Measurements from ENCODE around the gene TTC9B. TPM values are rescaled to one million over a fixed set of nuclear protein-coding genes. Genes with fewer than 3 reads are reported as not detected.

Gene TTC9B
- total RNA-seq, 1 experiment from 2014 or later, result 0.59 TPM

GRCh38 chr19:40228346-40228745, 10.2 kb upstream of the TTC9B start:
- intact Hi-C loops (cut with micrococcal nuclease; ENCODE audit: unreplicated experiment), result no loop called here
- Histone ChIP-seq H2AFZ (no peak overlapping the region), H3K27ac (no peak overlapping the region), H3K9me2 (ENCODE audit: insufficient read depth) (no peaks in the 10 kb centered on the region), H3K79me2 (ENCODE audit: low read depth) (no peaks in the 10 kb centered on the region), H3K36me3 (ENCODE audit: low read depth) (no peaks in the 10 kb centered on the region), H3K9me3 (ENCODE audit: insufficient read depth, low read depth) (no peaks in the 10 kb centered on the region), H3K4me1 (replicated peaks; ENCODE audit: insufficient read depth) (no peaks in the 10 kb centered on the region; the same call in 1 of the 2 replicates), H3K4me2 (no peak overlapping the region), H3K27me3 (ENCODE audit: insufficient read depth, low read depth) (no peaks in the 10 kb centered on the region), H4K20me1 (ENCODE audit: insufficient read depth) (no peaks in the 10 kb centered on the region), H3F3A (ENCODE audit: insufficient read depth, low read depth) (peaks cover 17% of the 10 kb centered on the region; the same call in 1 of the 2 replicates), H3K4me3 (no peak overlapping the region)
- TF ChIP-seq CTCF (conservative IDR thresholded peaks at IDR 0.05) (no peak), EZH2 (IDR thresholded peaks at IDR 0.05; ENCODE audit: low read depth) (no peak)
- ChIA-PET POLR2A (ENCODE audit: unreplicated experiment) (no interaction called here), CTCF (interaction anchor here (0.7 kb wide), 1 partner anchor 321 kb away, joined by 4 read pairs; no protein-coding TSS in a partner anchor)
- DNase-seq, result no peak
- BruUV-seq (replicated peaks), result no TSS peak

- Histone ChIP-seq H4K20me1 (ENCODE audit: insufficient read depth) (no peaks in the 10 kb centered on the region), H3K36me3 (ENCODE audit: low read depth) (no peaks in the 10 kb centered on the region), H2AFZ (no peak overlapping the region), H3K27me3 (ENCODE audit: insufficient read depth, low read depth) (no peaks in the 10 kb centered on the region), H3K9me2 (ENCODE audit: insufficient read depth) (no peaks in the 10 kb centered on the region), H3K27ac (no peak overlapping the region), H3K9me3 (ENCODE audit: insufficient read depth, low read depth) (no peaks in the 10 kb centered on the region), H3F3A (ENCODE audit: insufficient read depth, low read depth) (peaks cover 17% of the 10 kb centered on the region; the same call in 1 of the 2 replicates), H3K79me2 (ENCODE audit: low read depth) (no peaks in the 10 kb centered on the region), H3K4me2 (no peak overlapping the region), H3K4me1 (replicated peaks; ENCODE audit: insufficient read depth) (no peaks in the 10 kb centered on the region; the same call in 1 of the 2 replicates), H3K4me3 (no peak overlapping the region)
- no TSS peak for BruUV-seq (replicated peaks)
- intact Hi-C loops (cut with micrococcal nuclease; ENCODE audit: unreplicated experiment), result no loop called here
- ChIA-PET CTCF (no interaction called here), POLR2A (ENCODE audit: unreplicated experiment) (no interaction called here)
- no peak for DNase-seq
- no peak for TF ChIP-seq CTCF (conservative IDR thresholded peaks at IDR 0.05)
- TF ChIP-seq EZH2 (IDR thresholded peaks at IDR 0.05; ENCODE audit: low read depth), result no peak
Observed at GRCh38 chr19:40225440-40226305, 7.5 kb upstream of the TTC9B start.

GRCh38 chr19:40224342-40225150, 6.4 kb upstream of the TTC9B start:
- no TSS peak for BruUV-seq (replicated peaks)
- TF ChIP-seq EZH2 (IDR thresholded peaks at IDR 0.05; ENCODE audit: low read depth), result no peak
- H3K36me3 ChIP-seq (ENCODE audit: low read depth), result no peaks in the 10 kb centered on the region
- H3K4me1 ChIP-seq (replicated peaks; ENCODE audit: insufficient read depth), result peaks cover 8% of the 10 kb centered on the region
- H4K20me1 ChIP-seq (ENCODE audit: insufficient read depth), result no peaks in the 10 kb centered on the region
- no peak overlapping the region for H3K4me2 ChIP-seq
- H3F3A ChIP-seq (ENCODE audit: insufficient read depth, low read depth), result peaks cover 12% of the 10 kb centered on the region; the same call in 1 of the 2 replicates
- CTCF ChIA-PET, result interaction anchor here (1.4 kb wide), 1 partner anchor 84 kb away, joined by 4 read pairs; no protein-coding TSS in a partner anchor
- H3K27me3 ChIP-seq (ENCODE audit: insufficient read depth, low read depth), result no peaks in the 10 kb centered on the region
- intact Hi-C loops (cut with micrococcal nuclease; ENCODE audit: unreplicated experiment), result no loop called here
- H2AFZ ChIP-seq, result no peak overlapping the region
- no peaks in the 10 kb centered on the region for H3K9me2 ChIP-seq (ENCODE audit: insufficient read depth)
- H3K4me3 ChIP-seq, result no peak overlapping the region
- POLR2A ChIA-PET (ENCODE audit: unreplicated experiment), result interaction anchor here (0.7 kb wide), 1 partner anchor 330 kb away, joined by 9 read pairs; no protein-coding TSS in a partner anchor
- peak; percentile 54 to 80 for DNase-seq
- H3K9me3 ChIP-seq (ENCODE audit: insufficient read depth, low read depth), result no peaks in the 10 kb centered on the region
- no peaks in the 10 kb centered on the region for H3K79me2 ChIP-seq (ENCODE audit: low read depth)
- H3K27ac ChIP-seq, result no peak overlapping the region
